Activated CD8-positive, alpha-beta memory T cell treated with anti-CD3 and anti-CD28 coated beads, Interleukin-2, amount 50 U/mL, for 1 hour (primary cell): Measurements from ENCODE around the gene CLINT1.

Source experiments
- DNase-seq: peaks from one replicate; pipeline ENCODE4 v3.0.0-alpha.2; 2020; ENCODE audit errors: extremely low read depth

CLINT1 gene

DNA sequence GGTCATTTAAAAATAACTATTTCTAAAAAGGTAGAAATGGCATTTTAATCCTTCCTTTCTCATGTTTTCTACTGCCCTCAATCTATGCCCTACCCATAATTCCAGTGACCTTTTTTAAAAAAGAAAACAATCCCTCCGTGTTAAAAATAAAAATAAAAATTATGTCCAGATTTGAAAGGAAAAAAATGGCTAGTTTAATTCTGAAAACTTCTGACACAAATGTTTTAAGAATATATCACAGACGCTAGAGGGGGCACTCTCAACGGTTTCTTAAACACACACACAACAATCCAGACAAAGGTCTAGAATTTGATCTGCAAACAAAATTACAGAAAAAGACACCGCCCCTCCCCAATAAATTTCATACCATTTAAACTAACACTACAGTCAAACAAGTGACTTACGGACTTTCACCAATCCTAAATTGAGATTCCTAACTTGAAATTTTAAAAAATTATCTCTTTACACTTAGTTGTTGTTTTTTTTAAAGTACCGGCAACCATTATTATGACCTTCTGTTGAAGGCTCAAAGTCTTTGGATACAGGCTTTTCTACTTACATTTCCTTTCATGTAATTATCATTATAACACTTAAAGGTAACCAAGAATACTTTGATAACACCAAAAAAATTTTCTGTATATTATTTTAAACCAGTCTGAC is 38.2 kb downstream of the CLINT1 start:
- DNase-seq, result no peak

DNA sequence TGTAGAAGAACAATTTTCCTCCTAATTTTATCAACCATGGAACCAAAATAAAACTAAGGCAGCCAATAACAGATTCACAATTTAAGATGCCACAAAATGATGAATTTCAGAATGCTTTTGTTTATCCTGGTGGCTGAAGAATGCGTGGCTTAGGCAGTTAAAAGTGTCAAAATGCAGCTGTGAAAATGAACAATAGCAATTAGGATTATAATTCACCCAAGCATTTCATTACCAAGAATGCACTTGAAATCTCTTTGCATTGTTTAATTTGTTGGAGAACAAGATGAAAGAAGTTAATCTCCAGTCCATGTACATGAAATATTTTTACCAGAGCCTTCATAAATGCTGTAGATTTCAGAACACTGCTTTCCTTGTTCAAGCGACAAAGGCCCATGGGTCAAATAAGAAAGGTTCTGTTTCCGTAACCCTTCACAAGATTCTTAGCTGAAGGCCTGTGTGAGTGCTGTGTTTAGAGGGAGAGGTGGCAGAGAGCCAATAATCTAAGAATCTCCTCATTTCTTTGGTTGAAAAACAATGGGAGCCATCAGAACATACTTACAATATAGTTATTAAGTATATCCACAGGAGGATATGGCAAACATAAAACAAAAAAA is 39.3 kb downstream of the CLINT1 start:
- DNase-seq, result no peak

DNA sequence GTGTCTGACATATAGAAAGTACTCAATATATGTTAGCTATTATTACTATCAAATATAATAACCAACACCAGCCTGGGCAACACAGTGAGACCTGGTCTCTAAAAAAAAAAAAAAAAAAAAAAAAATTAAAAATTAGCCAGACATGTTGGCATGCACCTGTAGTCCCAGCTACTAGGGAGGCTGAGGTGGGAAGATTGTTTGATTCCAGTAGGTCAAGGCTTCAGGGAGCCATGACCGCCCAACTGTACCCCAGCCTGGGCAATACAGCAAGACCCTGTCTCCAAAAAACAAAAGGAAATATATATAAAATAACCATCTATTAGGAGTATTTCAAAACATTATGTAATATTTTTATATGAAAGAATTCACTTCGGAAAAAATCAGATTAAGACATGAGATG is 40.6 kb downstream of the CLINT1 start:
- DNase-seq, result no peak

DNA sequence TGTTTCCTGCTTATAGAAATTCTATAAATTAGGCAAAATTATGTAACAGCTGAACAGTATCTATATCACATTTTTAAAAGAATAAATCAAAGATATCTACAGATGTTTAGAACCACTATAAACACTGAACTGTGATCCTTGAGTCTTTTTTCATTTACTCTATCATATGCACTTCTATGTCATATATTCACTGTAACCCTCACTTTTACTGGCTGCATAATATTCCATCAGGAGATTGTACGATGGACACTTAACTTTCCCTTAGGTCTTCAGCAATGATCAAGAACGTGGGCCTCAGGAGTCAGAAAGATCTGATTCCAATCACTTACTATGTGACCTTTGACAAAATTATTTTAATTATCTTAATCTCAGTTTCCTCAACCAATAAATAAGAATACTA is 41.0 kb downstream of the CLINT1 start:
- DNase-seq, result no peak

DNA sequence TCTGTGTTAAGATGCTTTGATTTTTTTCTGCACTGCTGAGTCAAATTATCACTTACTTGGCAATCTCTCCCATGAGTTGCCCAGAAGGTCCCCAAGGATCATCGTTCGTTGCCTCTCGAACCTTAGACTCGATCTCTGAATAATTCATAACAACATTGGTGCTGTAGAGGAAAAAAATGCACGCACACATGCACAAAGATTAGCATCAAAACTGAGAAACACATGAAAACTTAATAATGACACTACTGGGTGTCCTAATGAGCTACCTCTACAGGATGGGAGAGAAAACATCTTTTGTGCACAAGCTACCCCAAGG is 41.6 kb downstream of the CLINT1 start:
- DNase-seq, result no peak

DNA sequence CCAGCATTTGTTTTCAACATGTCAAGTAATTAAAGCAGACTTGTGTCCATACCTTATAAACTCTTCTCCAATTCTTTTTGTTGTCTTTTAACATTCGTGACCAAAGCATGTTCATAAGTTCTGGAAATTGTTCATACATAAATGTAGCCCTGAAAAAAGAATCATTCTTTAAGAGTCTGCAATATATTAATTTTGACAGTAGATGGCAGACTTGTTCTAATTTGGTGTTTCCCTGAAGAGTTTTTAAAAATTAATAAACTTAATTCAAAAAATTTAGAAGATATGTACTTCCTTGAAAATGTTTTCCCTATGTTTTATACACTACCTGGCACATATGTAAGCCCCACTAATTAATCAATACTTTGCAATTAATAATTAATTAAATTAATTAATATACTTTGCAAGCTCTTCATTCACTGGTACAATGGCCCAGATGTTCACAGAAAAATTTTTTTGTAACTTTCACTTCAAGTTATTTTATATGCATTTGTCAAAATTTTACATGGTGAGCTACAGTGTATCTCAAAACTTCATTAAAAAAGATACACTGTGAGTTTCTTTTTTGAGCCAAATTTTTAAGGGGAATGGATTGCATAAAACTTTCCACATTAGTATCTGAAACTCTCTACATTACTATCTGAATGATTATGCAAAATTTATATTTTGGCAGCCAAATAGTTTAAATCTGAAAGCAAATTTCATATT is 42.1 kb downstream of the CLINT1 start:
- DNase-seq, result no peak

DNA sequence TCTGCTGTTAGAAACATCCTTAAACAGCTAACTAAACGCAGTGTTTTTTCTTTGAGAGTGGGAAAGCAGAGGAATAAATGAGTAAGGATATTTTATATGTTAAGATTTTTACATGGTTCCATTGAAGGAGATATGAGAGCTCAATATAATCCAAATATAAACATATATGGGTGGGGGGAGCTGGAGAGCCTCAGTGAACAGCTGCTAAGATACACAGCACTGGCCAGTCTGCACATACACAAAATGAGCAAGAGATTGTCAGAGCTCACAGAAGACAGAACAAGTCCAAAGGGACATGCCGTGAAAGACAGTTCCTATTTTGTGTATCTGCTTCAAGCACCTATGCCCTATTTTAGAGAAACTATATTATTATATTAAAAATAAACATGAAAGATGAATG is 46.9 kb downstream of the CLINT1 start:
- DNase-seq, result no peak

DNA sequence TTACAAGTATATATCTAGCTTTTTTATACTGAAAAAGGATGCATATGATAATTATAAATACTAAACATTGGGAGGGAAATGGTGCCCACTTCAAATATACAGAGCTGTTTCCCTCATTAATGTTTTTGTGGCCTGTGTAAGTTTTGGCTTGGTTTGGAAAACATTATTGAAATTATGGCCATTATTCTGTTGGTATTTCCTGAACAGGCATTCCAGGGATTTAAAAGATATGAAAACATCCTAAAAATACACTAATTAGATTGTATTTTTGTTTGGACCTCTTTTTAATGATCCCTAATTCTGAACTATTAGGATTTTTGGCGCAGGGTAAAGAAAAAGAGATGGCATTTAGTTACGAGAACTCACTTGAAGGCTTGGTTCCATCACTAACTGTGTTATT is 50.9 kb downstream of the CLINT1 start:
- no peak for DNase-seq

DNA sequence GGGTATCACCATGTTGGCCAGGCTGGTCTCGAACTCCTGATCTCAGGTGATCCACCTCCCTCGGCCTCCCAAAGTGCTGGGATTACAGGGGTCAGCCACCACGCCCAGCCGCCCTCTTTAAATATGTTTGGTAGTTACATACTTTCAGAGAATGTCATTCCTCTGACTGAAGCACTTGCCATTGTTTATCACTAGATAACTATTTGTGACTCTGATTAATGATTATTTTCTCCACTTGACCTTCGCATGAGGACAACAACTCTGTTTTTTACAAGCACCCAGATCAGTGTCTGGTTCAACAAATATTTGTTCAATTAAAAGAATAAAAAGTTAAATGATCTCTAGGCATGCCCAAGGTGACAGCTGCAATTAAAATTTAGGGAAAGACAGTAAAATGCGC is 56.2 kb downstream of the CLINT1 start:
- no peak for DNase-seq

DNA sequence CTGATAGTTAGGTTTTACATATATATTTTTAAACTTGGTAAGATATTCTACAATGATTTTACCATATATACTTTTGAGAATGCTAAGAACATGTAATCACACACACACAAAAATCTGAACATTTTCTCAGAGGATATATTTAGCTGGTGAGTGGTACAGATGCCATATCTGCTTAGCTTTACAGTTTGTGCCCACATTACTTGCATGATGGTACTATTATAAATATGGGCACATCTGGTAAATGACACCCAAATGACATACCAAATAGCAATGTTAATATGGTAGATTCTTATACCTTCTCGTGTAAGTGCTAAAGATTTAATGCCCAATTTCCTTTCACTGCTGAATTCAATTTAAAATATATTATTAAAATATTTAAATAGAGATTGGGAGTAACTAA is 58.8 kb downstream of the CLINT1 start:
- no peak for DNase-seq

DNA sequence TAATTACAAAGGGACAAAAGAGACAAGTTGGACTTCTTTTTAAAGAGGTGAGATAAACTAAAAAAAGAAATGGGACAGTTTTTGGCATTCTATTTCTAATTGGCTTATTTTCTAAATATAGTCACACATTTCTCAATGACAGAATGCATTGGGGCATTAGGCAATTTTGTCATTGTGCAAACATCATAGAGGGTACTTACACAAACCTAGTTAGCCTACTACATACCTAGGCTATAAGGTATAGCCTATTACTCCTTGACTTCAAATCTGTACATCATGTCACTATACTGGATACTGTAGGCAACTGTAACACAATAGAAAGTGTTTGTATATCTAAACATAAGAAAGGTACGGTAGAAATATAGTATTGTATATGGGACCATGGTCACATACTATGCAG is 59.4 kb downstream of the CLINT1 start:
- DNase-seq, result no peak

DNA sequence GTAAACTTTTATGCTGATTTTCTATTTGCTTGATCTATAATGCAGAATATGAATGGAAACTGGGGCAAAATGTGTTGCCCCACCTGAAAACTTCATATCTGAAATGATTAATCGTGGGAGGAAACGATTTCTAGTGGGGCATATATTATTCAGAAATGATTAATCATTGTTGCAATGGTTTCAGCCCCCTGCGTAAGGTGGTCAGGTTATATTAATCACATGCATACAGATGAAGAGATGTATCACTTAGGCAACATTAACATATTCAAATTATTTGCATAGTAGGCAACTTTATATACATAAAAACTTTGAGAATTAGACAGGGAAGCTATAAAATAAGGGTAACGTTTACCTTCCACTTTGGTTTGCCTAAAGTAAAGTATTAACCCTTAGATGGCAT is 65.6 kb downstream of the CLINT1 start:
- DNase-seq, result no peak

DNA sequence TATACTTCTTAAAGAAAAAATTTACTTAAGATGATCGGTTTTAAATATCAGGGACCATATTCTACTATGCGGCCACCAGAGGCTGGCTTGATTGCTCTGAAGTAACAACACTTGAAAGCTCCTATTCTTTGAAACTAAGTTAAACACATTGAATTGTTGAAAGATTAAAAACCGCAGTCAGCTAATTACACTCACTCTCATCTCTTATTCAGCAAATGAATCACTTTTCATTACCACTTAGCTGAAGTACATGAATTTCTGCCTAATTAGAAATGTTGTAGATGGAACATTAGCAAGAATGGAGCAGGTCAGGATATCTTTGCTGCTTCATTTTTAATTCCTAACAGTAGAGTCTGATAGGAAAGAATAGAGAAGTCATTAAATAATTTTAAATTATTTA is 73.1 kb downstream of the CLINT1 start:
- no peak for DNase-seq

DNA sequence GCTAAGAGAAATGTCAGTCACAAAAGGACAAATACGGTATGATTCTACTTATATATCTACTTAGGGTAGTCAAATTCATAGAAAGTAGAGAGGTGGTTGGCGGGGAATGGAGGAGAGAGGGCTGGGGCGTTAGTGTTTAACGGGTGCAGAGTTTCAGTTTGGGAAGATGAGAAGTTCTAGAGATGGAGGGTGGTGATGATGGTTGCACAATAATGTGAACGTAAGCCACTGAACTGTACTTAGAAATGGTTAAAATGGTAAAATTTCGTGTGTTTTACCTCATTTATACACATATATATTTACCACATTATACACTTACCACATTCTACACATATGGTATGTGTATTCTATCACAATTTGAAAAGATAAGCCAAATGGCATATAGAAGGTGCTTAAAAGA is 79.7 kb downstream of the CLINT1 start:
- DNase-seq, result no peak

DNA sequence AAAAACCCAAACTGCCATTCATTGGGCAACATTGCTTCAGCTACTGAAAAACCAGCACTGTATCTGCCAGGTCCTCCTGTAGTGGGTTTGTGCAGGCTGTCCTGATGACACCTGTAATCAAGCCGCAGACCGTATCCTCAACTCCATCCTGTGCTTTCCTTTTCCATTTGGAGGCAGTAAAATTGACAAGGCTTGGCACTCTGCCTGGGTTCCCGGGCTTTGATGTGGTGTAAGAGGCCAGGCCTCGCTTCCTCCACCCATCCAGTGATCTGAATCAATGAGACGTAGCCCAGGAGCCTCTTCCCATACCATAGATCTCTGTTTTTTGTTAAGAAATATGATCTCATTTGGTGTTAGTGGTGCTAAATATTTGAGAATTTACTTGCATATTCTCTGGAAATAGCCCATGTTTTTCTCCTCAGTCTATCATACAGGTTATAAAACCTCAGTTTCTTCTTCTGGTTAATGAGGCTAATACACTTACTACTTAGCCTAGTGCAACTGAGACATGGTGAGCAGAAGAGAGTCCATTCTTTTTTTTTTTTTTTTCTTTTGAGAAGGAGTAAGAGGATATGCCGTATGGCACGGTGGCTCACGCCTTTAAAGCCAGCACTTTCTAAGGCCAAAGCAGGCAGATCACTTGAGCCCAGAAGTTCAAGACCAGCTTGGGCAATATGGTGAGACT is 80.7 kb downstream of the CLINT1 start:
- no peak for DNase-seq

DNA sequence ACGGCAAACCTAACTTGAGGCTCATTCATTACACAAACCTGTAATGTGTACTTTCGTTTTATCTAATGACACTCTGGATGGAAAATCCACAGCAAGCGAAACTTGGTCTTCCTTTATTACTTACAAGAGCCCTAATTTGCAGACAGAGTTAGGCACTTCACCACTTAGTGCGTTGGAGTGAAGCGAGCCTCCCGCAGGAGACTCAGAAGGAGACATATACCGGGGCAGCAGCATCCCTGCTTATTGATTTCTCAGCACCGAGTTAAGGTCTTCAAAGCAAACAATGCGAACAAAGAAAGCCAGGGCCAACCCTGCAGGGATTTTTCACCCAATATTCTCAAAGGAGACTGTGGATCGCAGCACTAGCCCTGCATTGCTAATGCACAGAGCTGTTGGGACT is 86.8 kb downstream of the CLINT1 start:
- no peak for DNase-seq

DNA sequence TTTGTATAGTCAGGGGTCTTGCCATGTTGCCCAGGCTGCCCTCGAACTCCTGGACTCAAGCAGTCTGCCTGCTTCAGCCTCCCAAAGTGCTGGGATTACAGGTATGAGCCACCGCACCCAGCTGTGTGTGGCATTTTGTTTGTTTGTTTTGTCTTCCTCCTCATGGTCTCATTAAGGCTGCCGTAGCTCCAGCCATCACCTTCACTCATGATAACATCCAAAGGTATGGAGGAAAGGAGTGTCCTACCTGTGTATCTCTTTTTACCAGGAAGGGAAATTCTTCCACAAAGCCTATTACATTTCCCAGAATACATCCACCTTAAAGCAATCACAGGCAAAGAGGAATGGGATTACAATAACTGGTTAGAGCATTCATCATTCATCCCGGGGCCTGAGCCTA is 88.3 kb downstream of the CLINT1 start:
- DNase-seq, result no peak

DNA sequence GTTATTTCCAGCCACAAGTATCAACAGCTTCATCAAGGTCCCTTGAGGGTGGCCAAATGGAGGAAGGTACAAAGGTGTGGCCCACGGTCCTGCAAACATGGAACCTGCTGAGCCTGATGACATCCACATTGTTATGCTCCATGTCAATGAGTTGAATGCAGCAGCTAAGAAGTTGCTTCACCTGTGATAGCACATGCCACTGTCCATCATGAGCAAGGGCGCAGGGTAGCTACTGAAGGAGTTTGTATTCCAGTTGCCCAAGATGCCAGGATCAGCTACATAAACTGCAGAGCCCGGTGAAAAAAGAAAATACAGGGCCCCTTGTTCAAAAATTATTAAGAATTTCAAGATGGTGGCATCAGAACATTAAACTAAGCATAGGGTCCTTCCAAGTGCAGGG is 91.3 kb downstream of the CLINT1 start:
- no peak for DNase-seq

DNA sequence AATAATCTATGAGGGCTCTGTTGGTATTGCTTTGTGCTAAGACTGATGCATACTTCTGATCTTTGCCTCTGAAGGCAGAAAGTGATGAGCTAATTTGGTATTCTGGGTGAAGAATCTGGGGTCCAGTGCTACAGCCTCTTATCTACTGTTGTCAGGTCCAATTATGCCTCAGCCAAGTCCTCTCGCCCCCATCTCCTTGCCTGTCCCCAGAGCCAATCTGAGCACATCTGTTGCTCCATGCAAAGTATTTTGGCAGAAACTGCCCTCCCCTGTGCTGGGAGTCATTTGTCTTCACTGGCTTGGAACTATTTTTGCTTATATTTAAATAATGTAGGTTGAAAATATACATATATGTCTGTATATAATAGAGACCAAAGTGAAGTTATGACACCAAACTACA is 92.0 kb downstream of the CLINT1 start:
- no peak for DNase-seq

DNA sequence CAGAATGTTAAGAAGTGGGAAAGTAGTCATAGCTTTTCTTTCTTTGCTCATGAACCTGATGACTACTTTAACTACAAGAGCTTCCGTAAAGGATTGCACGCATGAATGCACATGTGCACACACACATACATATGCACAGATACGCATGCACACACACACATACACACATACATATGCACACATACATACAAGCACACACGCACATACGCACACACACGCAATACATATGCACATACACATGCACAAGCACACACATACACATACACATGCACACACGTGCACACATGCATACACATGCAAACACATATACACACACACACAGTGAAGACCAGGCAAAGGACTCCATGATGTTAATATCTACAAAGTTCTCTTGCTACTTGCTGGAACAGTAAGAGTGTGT is 92.5 kb downstream of the CLINT1 start:
- no peak for DNase-seq

DNA sequence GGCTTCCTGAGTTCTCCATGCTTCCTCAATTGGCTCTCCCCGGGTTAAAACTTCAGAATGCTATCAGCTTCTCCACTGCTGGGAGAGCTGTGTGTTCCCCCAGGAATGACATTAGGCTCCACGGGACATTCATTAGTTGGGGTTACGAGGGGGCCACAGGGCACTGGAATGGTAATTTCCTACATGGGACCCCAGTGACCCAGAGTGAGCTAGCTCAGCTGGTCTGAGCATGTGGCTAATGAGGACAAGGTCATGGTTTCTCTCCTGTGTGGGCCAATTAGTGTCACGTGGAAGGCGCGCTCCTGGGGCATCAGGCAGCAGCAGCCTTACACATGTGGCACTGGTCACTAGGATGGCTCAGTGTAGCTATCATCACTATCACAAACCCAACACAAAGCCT is 94.4 kb downstream of the CLINT1 start:
- DNase-seq, result no peak

DNA sequence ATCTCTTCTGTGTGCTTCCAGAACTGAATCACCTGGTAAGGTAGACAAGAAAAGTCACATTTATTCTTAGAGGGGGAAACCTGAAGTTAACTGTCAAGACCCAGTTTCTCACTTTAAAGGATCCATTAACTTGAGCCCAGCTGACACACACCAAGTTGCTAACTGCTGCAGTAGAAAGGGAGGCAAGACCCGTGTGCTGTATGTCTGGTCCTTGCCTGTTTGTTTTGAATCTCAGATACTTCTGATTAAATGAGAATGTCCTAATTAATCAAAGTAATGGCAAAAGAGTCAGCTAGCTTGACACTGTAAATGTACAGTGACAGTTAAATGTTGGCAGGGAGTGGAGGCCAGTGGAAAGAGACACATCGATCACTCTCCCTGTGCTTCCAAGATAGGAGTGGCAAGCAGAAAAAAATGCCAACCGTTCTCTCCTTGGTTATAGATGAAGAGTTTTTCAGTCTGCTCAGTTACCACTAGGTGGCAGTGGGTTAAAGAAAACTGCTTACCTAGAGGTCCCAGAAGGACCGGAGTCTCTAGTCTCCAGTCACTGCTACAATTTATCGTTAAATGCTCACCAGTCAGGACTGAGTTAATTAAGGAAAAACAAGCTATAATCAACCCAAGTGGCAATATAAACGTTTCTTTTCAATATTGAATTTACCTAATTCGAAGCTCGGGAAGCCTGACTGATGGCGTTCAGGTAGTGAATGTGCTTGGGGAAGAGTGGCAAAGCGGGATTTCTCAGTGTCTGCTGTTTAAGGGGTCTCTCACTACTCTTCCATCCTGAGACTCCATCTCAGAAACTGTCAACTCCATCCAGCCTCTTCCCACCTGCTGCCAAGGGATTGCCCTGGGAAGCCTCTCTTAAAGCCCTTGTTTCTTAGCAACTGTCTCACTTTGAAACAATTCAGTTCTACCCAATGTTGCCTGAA is 97.0 kb downstream of the CLINT1 start:
- no peak for DNase-seq
